Measurements from ENCODE around the gene BTBD19.
"Not testable (repeated sequence)": the region's sequence is repeated elsewhere in the genome, so short reads cannot be mapped to it uniquely, and the experiment has no call there.

The BTBD19 gene

DNA sequence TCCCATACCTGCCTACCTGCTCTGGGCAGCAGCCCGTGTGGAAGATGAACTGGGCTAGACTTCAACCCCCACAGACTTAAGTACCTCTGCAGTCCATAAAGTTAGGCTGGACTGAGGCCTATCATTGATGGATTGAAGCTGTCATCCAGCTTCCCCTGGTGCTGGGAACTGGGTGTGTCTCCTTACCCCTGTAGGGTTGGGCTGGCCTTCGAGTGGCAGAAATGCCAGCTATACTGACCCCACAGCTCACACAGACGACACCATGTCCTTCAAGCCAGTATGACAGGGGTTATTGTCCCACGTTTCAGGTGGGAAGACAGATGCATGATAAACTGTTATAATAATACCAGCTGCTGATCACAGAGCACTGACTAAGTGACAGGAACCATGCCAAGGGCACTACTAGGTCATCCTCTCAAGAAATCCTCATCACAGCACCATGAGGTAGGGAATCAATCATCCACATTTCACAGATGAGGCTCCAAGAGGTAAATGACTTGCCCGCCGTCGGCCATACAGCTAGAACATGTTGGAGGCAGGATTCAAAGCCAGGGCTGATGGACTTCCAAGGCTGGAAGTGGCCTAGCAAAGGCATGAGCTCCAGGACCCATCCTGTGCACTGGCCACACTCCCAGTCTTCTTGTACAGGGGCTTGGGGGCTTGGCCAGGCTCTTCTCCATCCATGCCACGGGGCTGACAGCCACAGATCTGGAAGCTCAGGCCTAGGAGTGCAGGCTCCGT lies 20.0 kb upstream of the BTBD19 start, which contains the start of gene BEST4:
TSS of gene BEST4 (minus strand) at position 51 of the 741 bp plus-strand sequence. CDS start 465 bp downstream, outside the sequence.
- no peak for DNase-seq

- DNase-seq = no peak
Observed at GRCh38 chr1:44790968-44791801, 17.1 kb upstream of the BTBD19 start.

DNA sequence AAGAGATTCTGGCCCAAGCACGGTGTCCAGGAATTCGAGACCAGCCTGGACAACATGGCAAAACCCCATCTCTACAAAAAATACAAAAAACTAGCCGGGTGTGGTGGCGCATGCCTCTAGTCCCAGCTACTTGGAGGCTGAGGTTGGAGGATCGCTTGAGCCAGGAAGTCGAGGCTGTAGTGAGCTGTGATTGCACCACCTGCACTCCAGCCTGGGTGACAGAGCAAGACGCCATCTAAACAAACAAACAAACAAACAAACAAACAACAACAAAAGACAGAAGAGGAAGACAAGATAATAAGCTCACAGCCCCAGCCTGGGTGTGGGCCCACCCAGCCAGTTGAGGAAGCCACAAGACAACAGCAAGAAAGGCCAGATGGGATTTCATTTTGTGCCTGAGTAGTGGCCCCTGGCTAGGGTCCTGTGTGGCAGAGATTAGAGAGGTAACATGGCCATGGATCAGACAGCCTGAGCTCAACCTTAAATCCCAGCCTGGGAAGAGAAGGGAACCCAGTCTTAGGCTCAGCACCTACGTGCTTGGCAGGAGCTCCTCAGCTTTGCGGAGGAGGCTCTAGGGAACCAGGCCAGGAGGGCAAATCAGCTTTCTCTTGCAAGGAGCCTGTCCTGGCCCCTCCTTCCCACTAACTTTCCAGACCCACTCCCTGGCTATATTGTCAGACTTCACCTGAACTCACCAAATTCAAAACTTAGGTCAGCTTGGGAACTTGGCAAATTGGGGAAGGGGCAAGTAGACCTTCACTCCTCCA lies 15.4 kb upstream of the BTBD19 start:
- no peak for DNase-seq

- not testable (repeated sequence) for DNase-seq
Observed at GRCh38 chr1:44797886-44798285, 10.4 kb upstream of the BTBD19 start.

- DNase-seq = no peak
Observed at GRCh38 chr1:44798481-44799365, 9.6 kb upstream of the BTBD19 start.

- DNase-seq = peak; percentile 98
Observed at GRCh38 chr1:44799770-44800584, 8.3 kb upstream of the BTBD19 start, which contains the start of gene PLK3. TSS of gene PLK3 (plus strand) at chr1:44800377. CDS start at chr1:44800464, 87 bp downstream.

- DNase-seq = peak; percentile 60
Observed at GRCh38 chr1:44801491-44802305, 6.6 kb upstream of the BTBD19 start.

GRCh38 chr1:44802306-44803061 lies 5.8 kb upstream of the BTBD19 start:
- no peak for DNase-seq

DNA sequence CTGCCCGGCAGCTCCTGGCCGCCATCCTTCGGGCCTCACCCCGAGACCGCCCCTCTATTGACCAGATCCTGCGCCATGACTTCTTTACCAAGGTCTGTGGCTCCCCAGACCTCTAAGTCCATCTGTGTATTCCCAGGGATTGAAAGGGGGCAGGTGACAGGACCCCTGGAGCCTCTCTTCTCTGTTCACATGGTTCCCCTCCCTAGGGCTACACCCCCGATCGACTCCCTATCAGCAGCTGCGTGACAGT lies 5.3 kb upstream of the BTBD19 start:
- DNase-seq = no peak

- no peak for DNase-seq
Observed at GRCh38 chr1:44803312-44804095, 4.8 kb upstream of the BTBD19 start.

DNA sequence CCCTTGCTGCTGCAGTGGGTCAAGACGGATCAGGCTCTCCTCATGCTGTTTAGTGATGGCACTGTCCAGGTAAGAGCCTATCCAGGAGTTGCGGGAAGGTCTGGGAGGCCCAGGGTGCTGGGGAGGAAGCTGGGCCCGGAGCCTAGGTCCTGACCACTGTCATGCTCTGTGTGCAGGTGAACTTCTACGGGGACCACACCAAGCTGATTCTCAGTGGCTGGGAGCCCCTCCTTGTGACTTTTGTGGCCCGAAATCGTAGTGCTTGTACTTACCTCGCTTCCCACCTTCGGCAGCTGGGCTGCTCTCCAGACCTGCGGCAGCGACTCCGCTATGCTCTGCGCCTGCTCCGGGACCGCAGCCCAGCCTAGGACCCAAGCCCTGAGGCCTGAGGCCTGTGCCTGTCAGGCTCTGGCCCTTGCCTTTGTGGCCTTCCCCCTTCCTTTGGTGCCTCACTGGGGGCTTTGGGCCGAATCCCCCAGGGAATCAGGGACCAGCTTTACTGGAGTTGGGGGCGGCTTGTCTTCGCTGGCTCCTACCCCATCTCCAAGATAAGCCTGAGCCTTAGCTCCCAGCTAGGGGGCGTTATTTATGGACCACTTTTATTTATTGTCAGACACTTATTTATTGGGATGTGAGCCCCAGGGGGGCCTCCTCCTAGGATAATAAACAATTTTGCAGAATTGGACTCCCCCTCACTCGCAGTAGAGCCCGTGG lies 2.9 kb upstream of the BTBD19 start:
- DNase-seq = no peak

DNA sequence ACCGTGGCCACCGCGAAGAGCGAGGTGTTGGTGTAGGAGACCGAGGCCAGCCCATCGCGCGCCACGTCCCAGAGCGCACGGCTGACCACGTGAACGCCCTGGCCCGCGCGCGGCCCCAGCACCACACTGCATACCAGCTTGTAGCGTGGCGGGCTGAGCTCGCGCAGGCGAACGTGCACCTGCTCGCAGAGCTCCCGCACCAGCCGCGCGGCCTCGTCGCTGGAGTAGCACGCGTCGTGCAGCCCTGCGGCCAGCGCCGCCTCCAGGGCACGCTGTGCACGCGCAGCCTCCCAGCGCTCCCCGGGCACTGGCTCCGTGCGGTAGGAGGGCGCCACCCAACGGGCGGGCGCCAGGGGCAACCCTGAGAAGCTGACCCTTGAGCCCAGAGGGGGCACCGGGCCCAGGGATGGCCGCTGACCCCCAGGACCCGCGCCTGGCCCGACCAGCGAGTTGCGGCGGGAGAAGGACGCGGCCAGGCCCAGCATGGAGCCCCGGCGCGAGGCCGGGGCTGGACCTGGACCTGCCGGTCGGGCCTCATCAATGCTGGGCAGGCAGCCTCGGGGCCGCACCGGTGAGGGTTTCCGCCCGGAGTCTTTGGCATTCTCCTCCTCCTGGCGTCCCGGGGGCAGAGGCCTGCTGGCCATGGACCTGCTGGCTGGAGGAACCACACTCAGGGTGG lies 2.2 kb upstream of the BTBD19 start:
- no peak for DNase-seq

GRCh38 chr1:44806704-44807363 lies 1.5 kb upstream of the BTBD19 start, which contains the start of gene DYNLT4:
TSS of gene DYNLT4 (minus strand) at chr1:44807351. CDS start at chr1:44806668, 683 bp downstream.
- DNase-seq = no peak

- peak; percentile 79 for DNase-seq
Observed at GRCh38 chr1:44807364-44808062, 810 bp upstream of the BTBD19 start.

GRCh38 chr1:44808938-44809917 lies 905 bp downstream of the BTBD19 start:
- peak; percentile 87 for DNase-seq
